Measurements from ENCODE around the gene UCHL3. TPM values are rescaled to one million over a fixed set of nuclear protein-coding genes. Genes with fewer than 3 reads are reported as not detected.
A peak's percentile ranks its signal among the peaks of the same experiment; 100 is the strongest.

Gene UCHL3
- total RNA-seq, 1 experiment from 2014 or later, result 54.7 TPM

DNA sequence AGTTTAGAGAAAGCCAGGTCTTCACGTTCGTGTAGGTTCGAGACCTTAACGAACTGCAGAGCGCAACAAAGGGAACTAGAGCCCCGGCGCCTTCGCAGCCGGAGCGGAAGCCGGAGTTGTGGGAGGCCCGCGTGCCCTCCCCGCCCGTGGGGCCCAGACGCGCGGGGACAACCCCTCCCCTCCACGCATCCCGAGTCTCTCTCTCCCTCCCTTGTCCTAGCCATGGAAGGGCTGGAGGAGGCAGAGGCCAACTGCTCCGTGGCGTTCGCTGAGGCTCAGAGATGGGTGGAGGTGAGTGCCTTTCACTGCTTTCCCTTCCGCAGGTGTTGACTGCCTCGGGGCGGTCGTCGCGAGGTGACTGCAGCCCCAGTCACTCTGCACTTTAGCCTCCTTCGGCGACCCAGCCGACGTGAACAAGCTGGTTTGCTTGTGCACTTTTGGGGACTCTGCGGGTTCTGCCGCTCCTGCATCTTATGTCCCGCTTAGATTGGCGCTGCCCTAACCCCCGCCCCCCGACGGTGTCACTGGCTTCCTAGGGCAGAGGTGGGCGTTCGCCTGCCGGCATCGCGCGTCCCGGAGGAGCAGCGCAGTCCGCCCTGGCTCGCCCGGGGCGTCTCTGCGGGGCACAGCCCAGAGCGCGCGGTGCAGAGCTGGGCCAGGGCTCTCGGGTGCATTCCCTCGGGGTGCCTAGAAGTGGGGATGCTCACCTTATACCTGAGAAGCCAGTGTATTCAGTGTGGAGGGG, 87.0 kb downstream of the UCHL3 start:
- Histone ChIP-seq H3K27ac (ENCODE audit: low read depth, low read length, poor library complexity, severe bottlenecking) (no peak overlapping the region), H3K27me3 (replicated peaks; ENCODE audit: insufficient read depth, low read depth, low read length, poor library complexity) (peaks cover 20% of the 10 kb centered on the region), H3K36me3 (ENCODE audit: insufficient read depth, low read length, poor library complexity, severe bottlenecking) (no peaks in the 10 kb centered on the region), H3K4me3 (ENCODE audit: low read depth, low read length, poor library complexity, severe bottlenecking) (peak overlapping the region; percentile 69), H3K4me1 (ENCODE audit: insufficient read depth, low read length, poor library complexity, severe bottlenecking) (no peaks in the 10 kb centered on the region), H3K9me3 (ENCODE audit: low read depth, low read length, poor library complexity, severe bottlenecking) (no peaks in the 10 kb centered on the region)
- no peak for TF ChIP-seq EZH2 (IDR thresholded peaks at IDR 0.05; ENCODE audit: borderline replicate concordance, low read depth, low read length, poor library complexity, severe bottlenecking)
- TF ChIP-seq, protein P1, sequence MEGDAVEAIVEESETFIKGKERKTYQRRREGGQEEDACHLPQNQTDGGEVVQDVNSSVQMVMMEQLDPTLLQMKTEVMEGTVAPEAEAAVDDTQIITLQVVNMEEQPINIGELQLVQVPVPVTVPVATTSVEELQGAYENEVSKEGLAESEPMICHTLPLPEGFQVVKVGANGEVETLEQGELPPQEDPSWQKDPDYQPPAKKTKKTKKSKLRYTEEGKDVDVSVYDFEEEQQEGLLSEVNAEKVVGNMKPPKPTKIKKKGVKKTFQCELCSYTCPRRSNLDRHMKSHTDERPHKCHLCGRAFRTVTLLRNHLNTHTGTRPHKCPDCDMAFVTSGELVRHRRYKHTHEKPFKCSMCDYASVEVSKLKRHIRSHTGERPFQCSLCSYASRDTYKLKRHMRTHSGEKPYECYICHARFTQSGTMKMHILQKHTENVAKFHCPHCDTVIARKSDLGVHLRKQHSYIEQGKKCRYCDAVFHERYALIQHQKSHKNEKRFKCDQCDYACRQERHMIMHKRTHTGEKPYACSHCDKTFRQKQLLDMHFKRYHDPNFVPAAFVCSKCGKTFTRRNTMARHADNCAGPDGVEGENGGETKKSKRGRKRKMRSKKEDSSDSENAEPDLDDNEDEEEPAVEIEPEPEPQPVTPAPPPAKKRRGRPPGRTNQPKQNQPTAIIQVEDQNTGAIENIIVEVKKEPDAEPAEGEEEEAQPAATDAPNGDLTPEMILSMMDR (conservative IDR thresholded peaks at IDR 0.05; ENCODE audit: low read depth, low read length), result no peak
- intact Hi-C loops (cut with micrococcal nuclease; ENCODE audit: unreplicated experiment), result no loop called here
- POLR2A ChIA-PET (ENCODE audit: low non-redundant PET), result no interaction called here
- DNase-seq (ENCODE audit: low spot score), result peak; percentile 54
- CTCF ChIA-PET, result no interaction called here
- BruUV-seq (replicated peaks), result no TSS peak

DNA sequence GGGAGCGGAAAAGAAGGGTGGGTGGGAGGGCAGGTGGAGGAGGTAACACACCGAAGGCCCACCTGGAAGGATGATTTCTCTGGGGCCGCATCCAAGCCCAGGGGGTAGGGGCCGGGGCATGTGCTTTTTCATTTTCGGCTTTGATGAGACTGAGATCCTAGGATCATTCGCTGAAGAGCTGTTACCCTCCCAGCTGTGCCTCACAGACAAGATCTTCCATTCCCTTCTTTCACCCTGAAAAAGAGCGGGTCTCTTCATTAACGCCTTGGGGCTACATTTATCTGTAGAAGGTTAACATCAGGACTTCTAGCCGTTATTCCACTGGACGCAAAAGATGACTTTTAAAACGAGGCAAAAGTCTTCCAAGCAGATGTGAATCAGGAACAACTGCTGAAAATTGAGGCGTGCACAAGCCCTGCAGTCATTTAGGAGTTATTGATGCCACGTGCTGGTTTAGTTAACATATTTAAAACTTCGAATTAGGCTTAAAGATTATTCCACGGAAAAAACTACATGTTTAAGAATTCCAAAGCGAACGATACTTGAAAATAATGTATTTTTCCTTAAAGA, 87.7 kb downstream of the UCHL3 start:
- Histone ChIP-seq H3K9me3 (ENCODE audit: low read depth, low read length, poor library complexity, severe bottlenecking) (no peaks in the 10 kb centered on the region), H3K36me3 (ENCODE audit: insufficient read depth, low read length, poor library complexity, severe bottlenecking) (no peaks in the 10 kb centered on the region), H3K27ac (ENCODE audit: low read depth, low read length, poor library complexity, severe bottlenecking) (no peak overlapping the region), H3K4me3 (ENCODE audit: low read depth, low read length, poor library complexity, severe bottlenecking) (peak overlapping the region; percentile 69), H3K27me3 (replicated peaks; ENCODE audit: insufficient read depth, low read depth, low read length, poor library complexity) (peaks cover 20% of the 10 kb centered on the region), H3K4me1 (ENCODE audit: insufficient read depth, low read length, poor library complexity, severe bottlenecking) (no peaks in the 10 kb centered on the region)
- DNase-seq (ENCODE audit: low spot score), result peak; percentile 25
- TSS peak; percentile 47 for BruUV-seq (replicated peaks)
- intact Hi-C loops (cut with micrococcal nuclease; ENCODE audit: unreplicated experiment), result no loop called here
- ChIA-PET POLR2A (ENCODE audit: low non-redundant PET) (no interaction called here), CTCF (no interaction called here)
- TF ChIP-seq, protein P1 (conservative IDR thresholded peaks at IDR 0.05; ENCODE audit: low read depth, low read length), result no peak
- TF ChIP-seq EZH2 (IDR thresholded peaks at IDR 0.05; ENCODE audit: borderline replicate concordance, low read depth, low read length, poor library complexity, severe bottlenecking), result no peak

DNA sequence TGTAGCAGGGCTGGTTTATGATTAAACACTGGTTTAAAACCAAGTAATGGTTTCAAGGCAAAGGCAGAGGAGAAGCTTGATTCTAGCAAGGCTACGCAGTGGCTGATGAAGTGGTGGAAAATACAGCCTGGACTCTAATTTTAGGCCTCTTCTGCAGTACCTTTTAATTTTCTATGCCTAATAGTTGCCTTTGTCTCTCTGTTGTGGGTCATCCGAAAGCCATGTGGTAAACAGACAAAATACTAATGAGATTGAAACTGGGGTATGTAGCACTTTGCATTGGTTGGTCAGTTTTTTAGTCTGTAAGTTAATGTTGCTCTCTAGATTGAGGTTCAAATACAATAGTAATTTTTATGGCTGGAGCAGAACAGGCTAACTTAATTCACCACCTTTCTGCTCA, 89.9 kb downstream of the UCHL3 start:
- H3K36me3 ChIP-seq (ENCODE audit: insufficient read depth, low read length, poor library complexity, severe bottlenecking), result no peaks in the 10 kb centered on the region
- no peaks in the 10 kb centered on the region for H3K9me3 ChIP-seq (ENCODE audit: low read depth, low read length, poor library complexity, severe bottlenecking)
- H3K27me3 ChIP-seq (replicated peaks; ENCODE audit: insufficient read depth, low read depth, low read length, poor library complexity), result peaks cover 20% of the 10 kb centered on the region
- H3K4me1 ChIP-seq (ENCODE audit: insufficient read depth, low read length, poor library complexity, severe bottlenecking), result no peaks in the 10 kb centered on the region
- TF ChIP-seq, protein P1 (conservative IDR thresholded peaks at IDR 0.05; ENCODE audit: low read depth, low read length), result no peak
- no peak for TF ChIP-seq EZH2 (IDR thresholded peaks at IDR 0.05; ENCODE audit: borderline replicate concordance, low read depth, low read length, poor library complexity, severe bottlenecking)
- intact Hi-C loops (cut with micrococcal nuclease; ENCODE audit: unreplicated experiment), result no loop called here
- no TSS peak for BruUV-seq (replicated peaks)
- ChIA-PET POLR2A (ENCODE audit: low non-redundant PET) (no interaction called here), CTCF (no interaction called here)
- DNase-seq (ENCODE audit: low spot score), result no peak
- no peak overlapping the region for H3K27ac ChIP-seq (ENCODE audit: low read depth, low read length, poor library complexity, severe bottlenecking)
- no peak overlapping the region for H3K4me3 ChIP-seq (ENCODE audit: low read depth, low read length, poor library complexity, severe bottlenecking)
